ENCODE data around the gene SERTAD3.

GRCh38 chr19:40465557-40466218 is 21.6 kb upstream of the SERTAD3 start, which contains the start of gene BLVRB:
- TF ChIP-seq, protein P1, sequence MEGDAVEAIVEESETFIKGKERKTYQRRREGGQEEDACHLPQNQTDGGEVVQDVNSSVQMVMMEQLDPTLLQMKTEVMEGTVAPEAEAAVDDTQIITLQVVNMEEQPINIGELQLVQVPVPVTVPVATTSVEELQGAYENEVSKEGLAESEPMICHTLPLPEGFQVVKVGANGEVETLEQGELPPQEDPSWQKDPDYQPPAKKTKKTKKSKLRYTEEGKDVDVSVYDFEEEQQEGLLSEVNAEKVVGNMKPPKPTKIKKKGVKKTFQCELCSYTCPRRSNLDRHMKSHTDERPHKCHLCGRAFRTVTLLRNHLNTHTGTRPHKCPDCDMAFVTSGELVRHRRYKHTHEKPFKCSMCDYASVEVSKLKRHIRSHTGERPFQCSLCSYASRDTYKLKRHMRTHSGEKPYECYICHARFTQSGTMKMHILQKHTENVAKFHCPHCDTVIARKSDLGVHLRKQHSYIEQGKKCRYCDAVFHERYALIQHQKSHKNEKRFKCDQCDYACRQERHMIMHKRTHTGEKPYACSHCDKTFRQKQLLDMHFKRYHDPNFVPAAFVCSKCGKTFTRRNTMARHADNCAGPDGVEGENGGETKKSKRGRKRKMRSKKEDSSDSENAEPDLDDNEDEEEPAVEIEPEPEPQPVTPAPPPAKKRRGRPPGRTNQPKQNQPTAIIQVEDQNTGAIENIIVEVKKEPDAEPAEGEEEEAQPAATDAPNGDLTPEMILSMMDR (IDR thresholded peaks at IDR 0.05), result peak in 1 of 3 donors; percentile 5
- peak; percentile 94 for TF ChIP-seq POLR2A (IDR thresholded peaks at IDR 0.05)
